ENCODE measurements around the gene MKX.

The MKX gene

GRCh38 chr10:27679369-27679912 is 66.2 kb downstream of the MKX start:
- DNase-seq (ENCODE audit: low read depth), result no peak
- H3K4me3 ChIP-seq (ENCODE audit: control insufficient read depth, low read depth, low read length), result no peak overlapping the region
- no peak for TF ChIP-seq CTCF (conservative IDR thresholded peaks at IDR 0.05; ENCODE audit: control insufficient read depth, insufficient read depth, low read depth, low read length)

GRCh38 chr10:27678166-27678565 is 67.5 kb downstream of the MKX start:
- no peak for TF ChIP-seq CTCF (conservative IDR thresholded peaks at IDR 0.05; ENCODE audit: control insufficient read depth, insufficient read depth, low read depth, low read length)
- H3K4me3 ChIP-seq (ENCODE audit: control insufficient read depth, low read depth, low read length), result no peak overlapping the region
- no peak for DNase-seq (ENCODE audit: low read depth)

- no peak for TF ChIP-seq CTCF (conservative IDR thresholded peaks at IDR 0.05; ENCODE audit: control insufficient read depth, insufficient read depth, low read depth, low read length)
- no peak for DNase-seq (ENCODE audit: low read depth)
- no peak overlapping the region for H3K4me3 ChIP-seq (ENCODE audit: control insufficient read depth, low read depth, low read length)
Measured at GRCh38 chr10:27673065-27673464, 72.6 kb downstream of the MKX start.

GRCh38 chr10:27671821-27672220 is 73.8 kb downstream of the MKX start:
- H3K4me3 ChIP-seq (ENCODE audit: control insufficient read depth, low read depth, low read length), result no peak overlapping the region
- no peak for DNase-seq (ENCODE audit: low read depth)
- no peak for TF ChIP-seq CTCF (conservative IDR thresholded peaks at IDR 0.05; ENCODE audit: control insufficient read depth, insufficient read depth, low read depth, low read length)

GRCh38 chr10:27664461-27664860 is 81.2 kb downstream of the MKX start:
- H3K4me3 ChIP-seq (ENCODE audit: control insufficient read depth, low read depth, low read length), result no peak overlapping the region
- no peak for DNase-seq (ENCODE audit: low read depth)
- TF ChIP-seq CTCF (conservative IDR thresholded peaks at IDR 0.05; ENCODE audit: control insufficient read depth, insufficient read depth, low read depth, low read length), result no peak

- no peak overlapping the region for H3K4me3 ChIP-seq (ENCODE audit: control insufficient read depth, low read depth, low read length)
- TF ChIP-seq CTCF (conservative IDR thresholded peaks at IDR 0.05; ENCODE audit: control insufficient read depth, insufficient read depth, low read depth, low read length), result no peak
- DNase-seq (ENCODE audit: low read depth), result no peak
Measured at GRCh38 chr10:27663621-27664020, 82.0 kb downstream of the MKX start.

All from fibroblast of mammary gland (primary cell).